Transverse colon (tissue), 3 donors: ENCODE results near the gene PLCB1.

Source experiments
- EP300 ChIP-seq: sonication (generic); formaldehyde crosslinking; IDR thresholded peaks from one replicate; pipeline ENCODE4 v1.6.1; 2017; ENCODE audit warnings: antibody characterized with exemption, low read depth
- POLR2A ChIP-seq: fragments of 450-650 bp; IDR thresholded peaks from one replicate; pipeline ENCODE4 v1.6.1; 2016; ENCODE audit warnings: antibody characterized with exemption, mild to moderate bottlenecking, moderate library complexity
- TF ChIP-seq, protein P1 (sequence below), 5 experiments: fragments of 200-600 bp in 3 of 5; fragments of 450-650 bp in 2 of 5; sonication (generic) in 3 of 5; IDR thresholded peaks; 1 replicate in 2 of 5; 2 replicates in 3 of 5; pipeline ENCODE4 v1.5.1; 2016 to 2017; ENCODE audit warnings: antibody characterized with exemption in 5 of 5, inconsistent platforms in 3 of 5, mild to moderate bottlenecking in 2 of 5, moderate library complexity in 1 of 5

DNA sequence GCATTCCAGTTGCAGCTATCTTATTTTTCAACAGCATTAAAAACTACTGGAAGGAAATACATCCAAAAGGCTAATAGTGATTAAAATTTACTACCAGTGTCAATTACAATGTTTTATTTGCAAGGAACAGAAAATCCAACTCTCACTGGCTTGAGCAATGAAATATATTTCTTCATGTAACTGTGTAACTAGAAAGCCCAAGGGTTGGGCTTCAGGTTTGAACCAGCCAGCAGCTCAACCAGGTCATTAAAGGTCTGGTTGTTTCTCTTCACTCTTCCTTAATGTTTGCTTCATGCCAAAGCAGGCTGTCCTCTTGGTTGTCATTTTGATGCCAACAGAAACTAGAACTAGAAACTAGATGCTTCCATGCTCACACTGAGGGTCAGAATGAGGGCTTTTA, 437.7 kb downstream of the PLCB1 start:
- TF ChIP-seq, protein P1, sequence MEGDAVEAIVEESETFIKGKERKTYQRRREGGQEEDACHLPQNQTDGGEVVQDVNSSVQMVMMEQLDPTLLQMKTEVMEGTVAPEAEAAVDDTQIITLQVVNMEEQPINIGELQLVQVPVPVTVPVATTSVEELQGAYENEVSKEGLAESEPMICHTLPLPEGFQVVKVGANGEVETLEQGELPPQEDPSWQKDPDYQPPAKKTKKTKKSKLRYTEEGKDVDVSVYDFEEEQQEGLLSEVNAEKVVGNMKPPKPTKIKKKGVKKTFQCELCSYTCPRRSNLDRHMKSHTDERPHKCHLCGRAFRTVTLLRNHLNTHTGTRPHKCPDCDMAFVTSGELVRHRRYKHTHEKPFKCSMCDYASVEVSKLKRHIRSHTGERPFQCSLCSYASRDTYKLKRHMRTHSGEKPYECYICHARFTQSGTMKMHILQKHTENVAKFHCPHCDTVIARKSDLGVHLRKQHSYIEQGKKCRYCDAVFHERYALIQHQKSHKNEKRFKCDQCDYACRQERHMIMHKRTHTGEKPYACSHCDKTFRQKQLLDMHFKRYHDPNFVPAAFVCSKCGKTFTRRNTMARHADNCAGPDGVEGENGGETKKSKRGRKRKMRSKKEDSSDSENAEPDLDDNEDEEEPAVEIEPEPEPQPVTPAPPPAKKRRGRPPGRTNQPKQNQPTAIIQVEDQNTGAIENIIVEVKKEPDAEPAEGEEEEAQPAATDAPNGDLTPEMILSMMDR (IDR thresholded peaks at IDR 0.05) = no peak
- no peak for TF ChIP-seq EP300
- TF ChIP-seq POLR2A = no peak
